Caco-2 (cell line): ENCODE measurements around the gene NACC1. TPM values are rescaled to one million over a fixed set of nuclear protein-coding genes. Genes with fewer than 3 reads are reported as not detected.

Experiments
- BruUV-seq: library from RNA; stranded (reverse); fragments of 400-500 nt; replicated peaks from 2 replicates; lab custom pipeline; 2021; lab: Mats Ljungman, UMichigan
- CTCF ChIA-PET: fragments of 300-600 bp; sonication (Branson Sonifier 250); formaldehyde crosslinking; loops from one replicate; lab custom pipeline; 2022; ENCODE audit warnings: antibody characterized with exemption; lab: Charles Lee
- POLR2A ChIA-PET: fragments of 300-600 bp; sonication (Branson Sonifier 250); formaldehyde crosslinking; loops from one replicate; lab custom pipeline; 2022; ENCODE audit warnings: antibody characterized with exemption; lab: Charles Lee
- DNase-seq, 2 experiments: peaks; one replicate each; pipeline versions ENCODE4 v3.0.0 to v3.0.0-alpha.2; 2020 to 2022
- H3K27me3 ChIP-seq: replicated peaks from 2 replicates; pipeline ENCODE4 v1.6.0; 2011; ENCODE audit warnings: low read length; ENCODE audit not compliant: control insufficient read depth, insufficient read depth
- H3K36me3 ChIP-seq: 2 replicates; pipeline ENCODE4 v1.5.1; 2011; ENCODE audit warnings: low read length; ENCODE audit not compliant: control insufficient read depth, insufficient read depth
- H3K4me1 ChIP-seq: fragments of 250-450 bp; sonication (Bioruptor Pico); 2 replicates; pipeline ENCODE4 v1.5.1; 2020; ENCODE audit warnings: mild to moderate bottlenecking
- H3K4me3 ChIP-seq: 2 replicates; pipeline ENCODE4 v1.5.1; 2011; ENCODE audit warnings: low read depth, mild to moderate bottlenecking, control low read depth, low read length
- H3K9me3 ChIP-seq: fragments of 250-450 bp; sonication (Bioruptor Pico); 2 replicates; pipeline ENCODE4 v1.5.1; 2020; ENCODE audit warnings: mild to moderate bottlenecking, moderate library complexity
- H3K27ac Mint-ChIP-seq: one replicate; pipeline ENCODE4 v1.8.0; 2022; ENCODE audit warnings: mixed read lengths; ENCODE audit not compliant: unreplicated experiment
- H3K27me3 Mint-ChIP-seq: one replicate; pipeline ENCODE4 v1.8.0; 2022; ENCODE audit warnings: mixed read lengths; ENCODE audit not compliant: insufficient read depth, unreplicated experiment
- H3K36me3 Mint-ChIP-seq: one replicate; pipeline ENCODE4 v1.8.0; 2022; ENCODE audit warnings: mild to moderate bottlenecking, mixed read lengths; ENCODE audit not compliant: insufficient read depth, unreplicated experiment
- H3K4me1 Mint-ChIP-seq: one replicate; pipeline ENCODE4 v1.8.0; 2022; ENCODE audit warnings: low read depth, mixed read lengths; ENCODE audit not compliant: unreplicated experiment
- H3K4me3 Mint-ChIP-seq: one replicate; pipeline ENCODE4 v1.8.0; 2022; ENCODE audit warnings: mild to moderate bottlenecking, moderate library complexity, mixed read lengths; ENCODE audit not compliant: unreplicated experiment
- H3K9me3 Mint-ChIP-seq: one replicate; pipeline ENCODE4 v1.8.0; 2022; ENCODE audit warnings: mixed read lengths; ENCODE audit not compliant: unreplicated experiment
- CTCF ChIP-seq, 2 experiments: fragments of 200-600 bp in 1 of 2; IDR thresholded peaks; 1 replicate in 1 of 2; 2 replicates in 1 of 2; pipeline versions ENCODE4 v1.5.1 to v1.8.0; 2011 to 2022; ENCODE audit warnings: antibody characterized with exemption in 1 of 2, control low read depth in 1 of 2, inconsistent platforms in 1 of 2, low read depth in 1 of 2, low read length in 1 of 2, mild to moderate bottlenecking in 1 of 2, moderate library complexity in 1 of 2; ENCODE audit not compliant: insufficient read depth in 1 of 2, severe bottlenecking in 1 of 2, unreplicated experiment in 1 of 2
- intact Hi-C: fragments of 100-400 bp; cut with micrococcal nuclease; formaldehyde crosslinking; loops from one replicate; pipeline ENCODE4 v1.10.0; 2022; ENCODE audit not compliant: unreplicated experiment
- total RNA-seq: library from RNA; stranded (reverse); gene quantifications from 2 replicates; pipeline ENCODE4 v1.2.3, GENCODE V29; 2022

The NACC1 gene
- total RNA-seq, 1 experiment from 2014 or later, result 89.6 TPM

GRCh38 chr19:13076787-13077186, 41.3 kb upstream of the NACC1 start:
- no peak overlapping the region for H3K27ac Mint-ChIP-seq
- H3K9me3 Mint-ChIP-seq, result no peaks in the 10 kb centered on the region
- no peaks in the 10 kb centered on the region for H3K36me3 Mint-ChIP-seq
- no peaks in the 10 kb centered on the region for H3K4me1 ChIP-seq
- no peak overlapping the region for H3K4me3 Mint-ChIP-seq
- no TSS peak for BruUV-seq
- H3K27me3 ChIP-seq, result no peaks in the 10 kb centered on the region
- no peaks in the 10 kb centered on the region for H3K9me3 ChIP-seq
- H3K36me3 ChIP-seq, result no peaks in the 10 kb centered on the region
- POLR2A ChIA-PET, result no interaction called here
- no peaks in the 10 kb centered on the region for H3K4me1 Mint-ChIP-seq
- no peak for DNase-seq
- no peak for TF ChIP-seq CTCF (IDR thresholded peaks at IDR 0.05; ENCODE audit: insufficient read depth in 1 of 2, low read depth in 1 of 2, low read length in 1 of 2, severe bottlenecking in 1 of 2, unreplicated experiment in 1 of 2)
- CTCF ChIA-PET, result no interaction called here
- intact Hi-C loops, result no loop called here
- H3K27me3 Mint-ChIP-seq, result peaks cover 2% of the 10 kb centered on the region
- H3K4me3 ChIP-seq, result no peak overlapping the region

GRCh38 chr19:13077240-13077639, 40.8 kb upstream of the NACC1 start:
- no peaks in the 10 kb centered on the region for H3K9me3 ChIP-seq
- no TSS peak for BruUV-seq
- H3K4me1 Mint-ChIP-seq, result no peaks in the 10 kb centered on the region
- H3K4me3 Mint-ChIP-seq, result no peak overlapping the region
- no peak overlapping the region for H3K27ac Mint-ChIP-seq
- H3K36me3 Mint-ChIP-seq, result no peaks in the 10 kb centered on the region
- no peak overlapping the region for H3K4me3 ChIP-seq
- no peak for TF ChIP-seq CTCF (IDR thresholded peaks at IDR 0.05; ENCODE audit: insufficient read depth in 1 of 2, low read depth in 1 of 2, low read length in 1 of 2, severe bottlenecking in 1 of 2, unreplicated experiment in 1 of 2)
- H3K4me1 ChIP-seq, result no peaks in the 10 kb centered on the region
- intact Hi-C loops, result no loop called here
- H3K27me3 Mint-ChIP-seq, result peaks cover 2% of the 10 kb centered on the region
- CTCF ChIA-PET, result no interaction called here
- H3K36me3 ChIP-seq, result no peaks in the 10 kb centered on the region
- DNase-seq, result no peak
- no peaks in the 10 kb centered on the region for H3K27me3 ChIP-seq
- POLR2A ChIA-PET, result no interaction called here
- no peaks in the 10 kb centered on the region for H3K9me3 Mint-ChIP-seq

GRCh38 chr19:13078381-13078780, 39.7 kb upstream of the NACC1 start:
- Mint-ChIP-seq H3K4me3 (no peak overlapping the region), H3K36me3 (no peaks in the 10 kb centered on the region), H3K27me3 (peaks cover 2% of the 10 kb centered on the region), H3K4me1 (no peaks in the 10 kb centered on the region), H3K9me3 (no peaks in the 10 kb centered on the region), H3K27ac (no peak overlapping the region)
- no peak for DNase-seq
- ChIA-PET CTCF (no interaction called here), POLR2A (interaction anchor here (0.5 kb wide), 1 partner anchor 23 kb away, joined by 5 read pairs; no protein-coding TSS in a partner anchor)
- H3K9me3 ChIP-seq, result no peaks in the 10 kb centered on the region
- no peak for TF ChIP-seq CTCF (IDR thresholded peaks at IDR 0.05; ENCODE audit: insufficient read depth in 1 of 2, low read depth in 1 of 2, low read length in 1 of 2, severe bottlenecking in 1 of 2, unreplicated experiment in 1 of 2)
- BruUV-seq, result no TSS peak
- no peak overlapping the region for H3K4me3 ChIP-seq
- H3K27me3 ChIP-seq, result no peaks in the 10 kb centered on the region; the same call in 1 of the 2 replicates
- no peaks in the 10 kb centered on the region for H3K36me3 ChIP-seq
- H3K4me1 ChIP-seq, result no peaks in the 10 kb centered on the region
- intact Hi-C loops, result no loop called here
